ENCODE measurements around the gene TBC1D10B.
A peak's percentile ranks its signal among the peaks of the same experiment; 100 is the strongest.

GRCh38 chr16:30355144-30355953 is 14.9 kb downstream of the TBC1D10B start, which contains the start of gene CD2BP2:
- TF ChIP-seq CTCF (IDR thresholded peaks at IDR 0.05 in 2 of 3, conservative IDR thresholded peaks at IDR 0.05 in 1 of 3; ENCODE audit: borderline replicate concordance in 1 of 3, insufficient read depth in 1 of 3, low read depth in 2 of 3, low read length in 2 of 3) (0 out of 6 replicates have a peak, but pooled peaks of 1 of the 3 experiments have one; percentile 18), POLR2A (IDR thresholded peaks at IDR 0.05; ENCODE audit: borderline replicate concordance, extremely low read depth, insufficient read depth, insufficient read length) (peak; percentile 36), SRF (IDR thresholded peaks at IDR 0.05; ENCODE audit: low read depth) (no peak), POLR2AphosphoS5 (IDR thresholded peaks at IDR 0.05; ENCODE audit: low read depth, low read length) (peak; percentile 78), SIN3A (IDR thresholded peaks at IDR 0.05; ENCODE audit: low read depth) (peak; percentile 33; the same call in 1 of the 2 replicates), REST (IDR thresholded peaks at IDR 0.05; ENCODE audit: low read depth) (no peak), EZH2 (IDR thresholded peaks at IDR 0.05) (no peak), CBX3 (IDR thresholded peaks at IDR 0.05; ENCODE audit: low read depth) (no peak), SP1 (IDR thresholded peaks at IDR 0.05; ENCODE audit: low read depth) (peak; percentile 57), TCF7L2 (IDR thresholded peaks at IDR 0.05; ENCODE audit: borderline replicate concordance, extremely low read depth, insufficient read depth, insufficient read length) (no peak)
